GM19043 (cell line): ENCODE data around the gene PTPN1.
"Not testable (repeated sequence)": the region's sequence is repeated elsewhere in the genome, so short reads cannot be mapped to it uniquely, and the experiment has no call there.

Experiments used
- ATAC-seq: cut with Tn5 transposase; IDR thresholded peaks from one replicate; pipeline ENCODE4 v1.9.1; 2021; ENCODE audit warnings: low read depth; ENCODE audit not compliant: unreplicated experiment

The PTPN1 gene

GRCh38 chr20:50527068-50527605 is 17.0 kb downstream of the PTPN1 start:
- ATAC-seq = no peak

- ATAC-seq = no peak
Observed at GRCh38 chr20:50528129-50528528, 17.9 kb downstream of the PTPN1 start.

GRCh38 chr20:50528804-50529351 is 18.7 kb downstream of the PTPN1 start:
- no peak for ATAC-seq

GRCh38 chr20:50532221-50532620 is 22.0 kb downstream of the PTPN1 start:
- ATAC-seq = no peak

GRCh38 chr20:50533061-50533460 is 22.9 kb downstream of the PTPN1 start:
- no peak for ATAC-seq

- no peak for ATAC-seq
Observed at GRCh38 chr20:50533464-50533863, 23.3 kb downstream of the PTPN1 start.

- ATAC-seq = no peak
Observed at GRCh38 chr20:50534567-50534966, 24.4 kb downstream of the PTPN1 start.

- ATAC-seq = no peak
Observed at GRCh38 chr20:50535162-50535561, 25.0 kb downstream of the PTPN1 start.

GRCh38 chr20:50536333-50536732 is 26.1 kb downstream of the PTPN1 start:
- ATAC-seq = no peak

GRCh38 chr20:50537546-50538201 is 27.5 kb downstream of the PTPN1 start:
- ATAC-seq = no peak

- no peak for ATAC-seq
Observed at GRCh38 chr20:50538276-50538675, 28.1 kb downstream of the PTPN1 start.

- ATAC-seq = not testable (repeated sequence)
Observed at GRCh38 chr20:50539798-50540197, 29.6 kb downstream of the PTPN1 start.

- no peak for ATAC-seq
Observed at GRCh38 chr20:50540620-50541605, 30.7 kb downstream of the PTPN1 start.

GRCh38 chr20:50541606-50542041 is 31.4 kb downstream of the PTPN1 start:
- ATAC-seq = peak; percentile 63

GRCh38 chr20:50543326-50543725 is 33.1 kb downstream of the PTPN1 start:
- ATAC-seq = no peak

GRCh38 chr20:50545126-50545525 is 34.9 kb downstream of the PTPN1 start:
- no peak for ATAC-seq

GRCh38 chr20:50546729-50547314 is 36.6 kb downstream of the PTPN1 start:
- no peak for ATAC-seq

GRCh38 chr20:50547964-50548363 is 37.8 kb downstream of the PTPN1 start:
- ATAC-seq = no peak

- ATAC-seq = no peak
Observed at GRCh38 chr20:50548396-50548795, 38.2 kb downstream of the PTPN1 start.

- ATAC-seq = no peak
Observed at GRCh38 chr20:50550531-50550930, 40.3 kb downstream of the PTPN1 start.

- no peak for ATAC-seq
Observed at GRCh38 chr20:50551288-50551687, 41.1 kb downstream of the PTPN1 start.
